Stimulated activated CD4-positive, alpha-beta T cell treated with anti-CD3 and anti-CD28 coated beads, Interleukin-1b, Interleukin-23, amount 100 ng/mL, for 4 hours (primary cell): ENCODE measurements around the gene GRK3.
"Not testable (repeated sequence)": the region's sequence is repeated elsewhere in the genome, so short reads cannot be mapped to it uniquely, and the experiment has no call there.

Experiments used
- DNase-seq, 2 donors: peaks; one replicate each; pipeline ENCODE4 v3.0.0-alpha.2; 2020; ENCODE audit warnings: low read depth in 2 of 2

Gene GRK3

GRCh38 chr22:25551396-25551795, 13.1 kb upstream of the GRK3 start:
- DNase-seq = no peak

- not testable (repeated sequence) for DNase-seq
These were observed 12.1 kb upstream of the GRK3 start for GRCh38 chr22:25552405-25552804.

- DNase-seq = no peak
These were observed 11.3 kb upstream of the GRK3 start for GRCh38 chr22:25553131-25553530.

GRCh38 chr22:25554238-25554671, 10.2 kb upstream of the GRK3 start:
- DNase-seq = no peak

- DNase-seq = no peak
These were observed 9.8 kb upstream of the GRK3 start for GRCh38 chr22:25554689-25555088.

GRCh38 chr22:25555586-25555985, 8.9 kb upstream of the GRK3 start:
- no peak for DNase-seq

GRCh38 chr22:25557218-25557617, 7.3 kb upstream of the GRK3 start:
- DNase-seq = no peak

GRCh38 chr22:25558341-25558740, 6.1 kb upstream of the GRK3 start:
- DNase-seq = no peak

- not testable (repeated sequence) for DNase-seq
These were observed 4.6 kb upstream of the GRK3 start for GRCh38 chr22:25559910-25560309.

GRCh38 chr22:25561182-25561581, 3.3 kb upstream of the GRK3 start:
- not testable (repeated sequence) for DNase-seq

- DNase-seq = not testable (repeated sequence)
These were observed 2.5 kb upstream of the GRK3 start for GRCh38 chr22:25561927-25562326.

GRCh38 chr22:25562966-25563760, 1.3 kb upstream of the GRK3 start:
- not testable (repeated sequence) for DNase-seq

- DNase-seq = peak in 1 of 2 donors; percentile 15
These were observed 635 bp upstream of the GRK3 start for GRCh38 chr22:25563761-25564319.

- peak in 1 of 2 donors; percentile 25 for DNase-seq
These were observed 653 bp downstream of the GRK3 start for GRCh38 chr22:25564979-25565677.

- DNase-seq = no peak
These were observed 1.9 kb downstream of the GRK3 start for GRCh38 chr22:25566186-25566897.

GRCh38 chr22:25566898-25567235, 2.4 kb downstream of the GRK3 start:
- no peak for DNase-seq

GRCh38 chr22:25567251-25567675, 2.8 kb downstream of the GRK3 start:
- no peak for DNase-seq

- DNase-seq = not testable (repeated sequence)
These were observed 3.6 kb downstream of the GRK3 start for GRCh38 chr22:25568066-25568465.

- no peak for DNase-seq
These were observed 4.9 kb downstream of the GRK3 start for GRCh38 chr22:25569361-25569760.

- DNase-seq = no peak
These were observed 5.5 kb downstream of the GRK3 start for GRCh38 chr22:25569983-25570382.

- no peak for DNase-seq
These were observed 6.0 kb downstream of the GRK3 start for GRCh38 chr22:25570486-25570885.
